HG02759 (cell line): ENCODE measurements around the gene IRF1.
A peak's percentile ranks its signal among the peaks of the same experiment; 100 is the strongest.
"Not testable (repeated sequence)": the region's sequence is repeated elsewhere in the genome, so short reads cannot be mapped to it uniquely, and the experiment has no call there.

Source experiments
- ATAC-seq: cut with Tn5 transposase; IDR thresholded peaks from one replicate; pipeline ENCODE4 v1.9.1; 2021; ENCODE audit warnings: mild to moderate bottlenecking, moderate library complexity; ENCODE audit not compliant: unreplicated experiment

Gene IRF1

DNA sequence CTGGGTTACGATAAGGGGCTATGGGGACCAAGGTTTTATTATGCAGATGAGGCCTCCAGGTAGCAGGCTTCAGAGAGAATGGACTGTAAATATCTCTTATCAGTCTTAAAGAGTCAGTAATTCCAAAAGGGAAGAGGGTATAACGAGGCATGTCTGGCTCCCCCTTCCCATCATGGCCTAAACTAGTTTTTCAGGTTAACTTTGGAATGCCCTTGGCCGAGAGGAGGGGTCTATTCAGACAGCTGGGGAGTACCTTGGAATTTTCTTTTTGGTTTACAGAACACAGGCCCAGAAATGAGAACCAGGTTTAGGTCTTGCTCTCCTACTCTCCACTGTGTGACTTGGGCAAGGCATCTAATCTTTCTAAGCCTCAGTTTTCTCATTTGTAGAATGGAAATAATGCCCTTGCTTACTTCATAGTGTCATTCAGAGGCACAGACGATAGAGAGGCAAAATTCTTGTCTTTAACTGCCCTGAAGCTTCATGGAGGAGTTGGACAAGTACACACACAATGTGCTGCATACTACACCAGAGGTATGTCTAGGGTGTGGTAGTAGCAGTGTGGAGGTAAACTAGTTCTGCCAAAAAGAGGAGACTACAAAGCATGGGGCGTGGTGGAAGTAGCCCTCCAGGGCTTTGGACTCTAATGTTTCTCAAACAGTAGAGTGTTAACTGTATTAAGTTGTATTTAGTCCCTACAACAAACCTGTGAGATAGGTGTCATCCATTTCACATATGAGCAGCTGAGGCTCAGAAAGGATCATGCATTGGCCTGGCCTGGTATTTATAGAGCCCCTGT, 45.5 kb downstream of the IRF1 start:
- no peak for ATAC-seq

DNA sequence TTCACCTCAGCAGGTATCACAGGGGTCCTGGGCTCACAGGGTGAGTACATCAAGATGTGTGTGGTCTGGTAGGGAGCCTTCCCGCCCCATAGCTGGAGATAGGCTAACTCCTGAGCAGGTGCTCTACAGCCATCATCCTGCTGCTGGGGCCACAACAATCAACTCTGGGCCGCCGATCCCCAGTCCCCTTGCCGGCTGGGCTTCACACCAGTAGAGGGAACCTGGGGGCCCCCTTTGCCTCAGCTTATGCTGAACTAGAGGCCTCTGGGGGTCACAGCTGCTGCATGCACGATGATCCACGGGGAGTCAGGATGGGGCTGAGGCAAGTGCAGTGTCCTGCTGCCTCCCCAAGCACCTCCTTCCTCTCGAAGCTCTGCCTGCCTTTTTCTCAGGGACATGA, 46.5 kb downstream of the IRF1 start:
- no peak for ATAC-seq

DNA sequence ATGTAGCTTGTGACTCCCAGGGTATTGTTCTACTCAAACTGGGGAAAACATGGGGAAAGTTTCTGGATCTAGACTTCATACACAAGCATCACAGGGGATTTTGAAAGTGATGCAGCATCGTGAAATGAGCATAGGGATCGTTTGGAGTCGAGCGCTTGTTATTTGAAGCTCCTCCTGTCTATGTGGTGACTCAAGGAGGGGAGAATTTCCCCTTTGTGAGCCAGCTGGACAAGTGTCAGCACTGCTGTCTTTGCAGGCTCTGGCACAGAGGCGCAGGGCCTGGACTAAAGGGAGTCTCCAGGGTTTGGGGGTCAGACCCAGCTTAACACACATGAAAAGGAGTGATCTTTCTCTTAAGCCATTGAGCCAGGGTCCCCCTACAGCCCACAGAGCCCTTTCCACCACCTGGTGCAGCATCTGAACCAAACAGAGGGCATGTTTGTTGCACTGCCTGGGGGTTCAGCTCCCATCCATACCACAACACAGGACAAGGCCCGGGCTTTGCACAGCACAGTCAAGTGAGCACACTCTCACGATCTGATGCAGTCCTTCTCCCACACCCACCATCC, 51.0 kb downstream of the IRF1 start:
- no peak for ATAC-seq

GRCh38 chr5:132438917-132439316, 51.7 kb downstream of the IRF1 start:
- no peak for ATAC-seq

GRCh38 chr5:132438267-132438645, 52.3 kb downstream of the IRF1 start:
- not testable (repeated sequence) for ATAC-seq

GRCh38 chr5:132437604-132438266, 52.8 kb downstream of the IRF1 start:
- ATAC-seq, result peak; percentile 84

- ATAC-seq, result no peak
Measured at GRCh38 chr5:132436936-132437335, 53.6 kb downstream of the IRF1 start.

DNA sequence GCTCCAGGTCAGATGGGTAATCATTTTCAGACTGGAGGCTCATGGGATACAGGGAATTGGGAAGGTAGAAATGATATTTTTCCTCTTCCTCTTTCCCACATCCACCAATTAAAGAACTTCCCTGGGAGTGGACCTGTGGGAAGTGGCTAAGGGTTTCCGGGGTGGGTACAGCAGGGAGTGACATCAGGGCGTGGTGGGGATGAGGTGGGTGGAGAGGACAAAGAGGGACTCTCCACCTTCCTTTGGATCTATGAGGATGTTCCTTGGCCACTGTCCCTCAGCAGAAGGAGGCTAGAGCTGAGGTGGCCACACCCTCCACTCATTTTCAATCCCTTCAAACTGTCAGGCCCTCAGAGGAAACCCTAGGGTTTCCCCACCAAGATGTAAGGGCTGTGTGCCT, 54.7 kb downstream of the IRF1 start:
- ATAC-seq, result no peak

GRCh38 chr5:132435447-132435846, 55.1 kb downstream of the IRF1 start:
- ATAC-seq, result no peak

- no peak for ATAC-seq
Measured at GRCh38 chr5:132434416-132435286, 55.9 kb downstream of the IRF1 start.

DNA sequence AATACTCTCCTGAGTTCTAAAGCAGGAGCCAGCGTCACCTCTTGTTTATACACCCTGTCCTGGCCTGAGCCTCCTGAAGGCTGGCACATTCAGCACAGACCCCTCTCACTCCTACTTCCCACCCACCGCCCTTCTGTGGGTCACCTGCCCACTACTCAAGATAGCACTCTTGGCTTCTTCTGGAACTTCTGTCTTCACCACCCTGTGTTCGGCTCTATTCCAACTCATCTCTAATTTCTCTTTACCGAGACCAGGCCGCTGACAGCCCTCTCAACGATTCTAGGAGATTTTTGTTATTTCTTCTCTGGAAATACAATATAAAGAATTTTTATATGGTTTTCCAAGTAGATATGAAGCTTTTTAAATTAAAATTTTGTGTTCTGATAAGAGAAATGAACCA, 57.4 kb downstream of the IRF1 start:
- no peak for ATAC-seq

DNA sequence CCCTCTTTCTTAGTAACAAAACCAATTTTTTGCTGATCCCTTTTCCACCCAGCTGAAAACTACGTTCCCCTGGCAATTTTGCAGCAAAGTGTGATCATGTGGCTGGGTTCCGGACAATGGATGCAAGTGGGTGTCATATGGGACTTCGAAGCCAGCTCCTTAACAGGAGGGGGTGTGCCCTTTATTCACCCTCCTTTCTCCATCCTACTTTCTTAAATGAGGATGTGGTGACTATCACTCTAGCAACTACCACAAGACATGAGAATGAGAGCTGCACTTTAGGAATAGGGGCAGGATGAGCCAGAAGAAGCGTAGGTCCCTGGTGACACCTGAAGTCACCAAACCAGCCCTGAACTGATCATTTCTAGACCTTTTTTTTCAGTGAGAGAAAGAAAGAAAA, 58.9 kb downstream of the IRF1 start:
- no peak for ATAC-seq
